AG04449 (cell line): ENCODE results near the gene GPC3.
"Not testable (repeated sequence)": the region's sequence is repeated elsewhere in the genome, so short reads cannot be mapped to it uniquely, and the experiment has no call there.

Experiments used
- CTCF ChIA-PET: fragments of 350-600 bp; formaldehyde crosslinking; extraction: SDS; loops from one replicate; lab custom pipeline; 2021; ENCODE audit warnings: antibody characterized with exemption; lab: Yijun Ruan, JAX
- POLR2A ChIA-PET: fragments of 400-600, 350-600 bp; formaldehyde crosslinking; extraction: SDS; loops from one replicate; lab custom pipeline; 2020; ENCODE audit warnings: antibody characterized with exemption, inconsistent platforms; lab: Yijun Ruan, JAX
- DNase-seq: peaks from one replicate; pipeline ENCODE4 v3.0.0-alpha.2; 2010; ENCODE audit warnings: low read depth, low spot score
- H3K4me3 ChIP-seq: 2 replicates; pipeline ENCODE4 v1.5.1; 2011; ENCODE audit warnings: low read depth, mild to moderate bottlenecking, control low read depth, low read length
- CTCF ChIP-seq: IDR thresholded peaks from one replicate; pipeline ENCODE4 v1.5.1; 2011; ENCODE audit warnings: mild to moderate bottlenecking, moderate library complexity, low read length, control low read depth, inconsistent platforms; ENCODE audit not compliant: insufficient read depth; ENCODE audit errors: missing control alignments

The GPC3 gene

GRCh38 chrX:134023851-134024281, 38.5 kb upstream of the GPC3 start:
- no peak for TF ChIP-seq CTCF
- no peak overlapping the region for H3K4me3 ChIP-seq
- CTCF ChIA-PET: no interaction called here
- POLR2A ChIA-PET: no interaction called here
- no peak for DNase-seq

GRCh38 chrX:134020910-134021309, 35.5 kb upstream of the GPC3 start:
- no peak overlapping the region for H3K4me3 ChIP-seq
- POLR2A ChIA-PET: no interaction called here
- CTCF ChIA-PET: no interaction called here
- no peak for DNase-seq
- TF ChIP-seq CTCF: no peak

GRCh38 chrX:134019567-134020206, 34.3 kb upstream of the GPC3 start:
- TF ChIP-seq CTCF: no peak
- CTCF ChIA-PET: no interaction called here
- POLR2A ChIA-PET: no interaction called here
- DNase-seq: no peak
- no peak overlapping the region for H3K4me3 ChIP-seq

GRCh38 chrX:134016309-134016708, 30.9 kb upstream of the GPC3 start:
- DNase-seq, H3K4me3 ChIP-seq, POLR2A ChIA-PET, CTCF ChIA-PET: not testable (repeated sequence)

- H3K4me3 ChIP-seq, DNase-seq, CTCF ChIA-PET, POLR2A ChIA-PET: not testable (repeated sequence)
These were observed 30.1 kb upstream of the GPC3 start for GRCh38 chrX:134015510-134015909.

GRCh38 chrX:134013524-134013923, 28.1 kb upstream of the GPC3 start:
- DNase-seq: no peak
- H3K4me3 ChIP-seq: no peak overlapping the region
- POLR2A ChIA-PET: no interaction called here
- TF ChIP-seq CTCF: no peak
- CTCF ChIA-PET: no interaction called here

GRCh38 chrX:134013092-134013497, 27.7 kb upstream of the GPC3 start:
- ChIA-PET CTCF (no interaction called here), POLR2A (no interaction called here)
- H3K4me3 ChIP-seq: no peak overlapping the region
- DNase-seq: no peak
- no peak for TF ChIP-seq CTCF
